Measurements from ENCODE around the gene ADRA1B. TPM values are rescaled to one million over a fixed set of nuclear protein-coding genes. Genes with fewer than 3 reads are reported as not detected.
"Not testable (repeated sequence)": the region's sequence is repeated elsewhere in the genome, so short reads cannot be mapped to it uniquely, and the experiment has no call there.

The ADRA1B gene
- total RNA-seq, 2 donors from 2014 or later, result 3.4 to 3.5 TPM

DNA sequence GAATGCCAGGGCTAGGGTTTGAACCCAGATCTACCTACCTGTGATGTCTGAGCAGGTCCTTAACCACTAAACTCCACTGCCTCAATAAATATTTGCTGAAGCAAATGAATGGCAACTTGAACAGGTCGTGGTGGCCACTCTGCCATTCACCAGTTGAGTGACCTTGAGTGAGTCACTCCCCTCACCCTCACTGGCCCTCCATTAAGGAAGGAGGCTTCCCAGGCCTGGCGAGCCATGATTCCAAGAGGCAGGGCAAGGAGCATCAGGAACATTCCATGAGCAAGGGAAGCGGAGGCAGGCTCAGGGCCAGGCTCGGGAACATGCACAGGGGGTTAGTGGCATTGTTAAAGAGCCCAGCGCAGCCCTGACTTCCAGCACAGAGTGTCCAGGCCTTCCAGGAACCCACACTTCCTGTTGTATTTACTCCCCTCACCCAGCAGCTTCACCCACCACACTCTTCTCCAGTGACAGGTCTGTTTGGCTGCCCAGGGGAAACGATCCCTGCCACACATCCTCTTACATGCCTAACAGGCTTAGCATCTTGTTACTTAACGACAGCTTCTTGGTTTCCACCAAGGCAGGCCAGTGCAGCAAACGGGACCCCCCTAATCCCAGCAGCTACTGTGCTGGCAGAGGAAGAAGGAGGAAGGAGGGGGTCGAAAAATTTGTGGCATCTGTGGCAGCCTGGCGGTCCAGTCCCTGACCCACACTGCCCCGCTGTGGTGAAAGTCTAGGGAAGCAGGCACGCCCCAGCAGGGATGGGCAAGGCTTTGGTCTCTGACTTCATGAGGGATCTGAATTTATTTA, 49.0 kb downstream of the ADRA1B start:
- H3K36me3 ChIP-seq, result no peaks in the 10 kb centered on the region

DNA sequence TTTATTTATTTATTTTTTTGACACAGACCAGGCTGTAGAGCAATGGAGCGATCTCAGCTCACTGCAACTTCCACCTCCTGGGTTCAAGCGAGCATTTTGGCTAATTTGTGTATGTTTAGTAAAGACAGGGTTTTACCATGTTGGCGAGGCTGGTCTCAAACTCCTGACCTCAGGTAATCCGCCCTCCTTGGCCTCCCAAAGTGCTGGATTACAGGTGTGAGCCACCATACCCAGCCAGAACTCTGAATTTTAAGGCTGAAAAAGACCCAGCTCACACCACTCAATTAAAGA, 49.5 kb downstream of the ADRA1B start:
- H3K27me3 ChIP-seq; H3K4me3 ChIP-seq; H3K36me3 ChIP-seq; H3K4me1 ChIP-seq; DNase-seq (ENCODE audit: low spot score); H3K27ac ChIP-seq; H3K9me3 ChIP-seq: not testable (repeated sequence)

More for the DNA sequence above, 49.0 kb downstream of the ADRA1B start:
- Histone ChIP-seq H3K27ac (no peak overlapping the region), H3K4me3 (no peak overlapping the region), H3K27me3 (no peaks in the 10 kb centered on the region), H3K4me1 (no peaks in the 10 kb centered on the region), H3K9me3 (no peaks in the 10 kb centered on the region)
- TF ChIP-seq, protein P1, sequence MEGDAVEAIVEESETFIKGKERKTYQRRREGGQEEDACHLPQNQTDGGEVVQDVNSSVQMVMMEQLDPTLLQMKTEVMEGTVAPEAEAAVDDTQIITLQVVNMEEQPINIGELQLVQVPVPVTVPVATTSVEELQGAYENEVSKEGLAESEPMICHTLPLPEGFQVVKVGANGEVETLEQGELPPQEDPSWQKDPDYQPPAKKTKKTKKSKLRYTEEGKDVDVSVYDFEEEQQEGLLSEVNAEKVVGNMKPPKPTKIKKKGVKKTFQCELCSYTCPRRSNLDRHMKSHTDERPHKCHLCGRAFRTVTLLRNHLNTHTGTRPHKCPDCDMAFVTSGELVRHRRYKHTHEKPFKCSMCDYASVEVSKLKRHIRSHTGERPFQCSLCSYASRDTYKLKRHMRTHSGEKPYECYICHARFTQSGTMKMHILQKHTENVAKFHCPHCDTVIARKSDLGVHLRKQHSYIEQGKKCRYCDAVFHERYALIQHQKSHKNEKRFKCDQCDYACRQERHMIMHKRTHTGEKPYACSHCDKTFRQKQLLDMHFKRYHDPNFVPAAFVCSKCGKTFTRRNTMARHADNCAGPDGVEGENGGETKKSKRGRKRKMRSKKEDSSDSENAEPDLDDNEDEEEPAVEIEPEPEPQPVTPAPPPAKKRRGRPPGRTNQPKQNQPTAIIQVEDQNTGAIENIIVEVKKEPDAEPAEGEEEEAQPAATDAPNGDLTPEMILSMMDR (IDR thresholded peaks at IDR 0.05), result peak; percentile 66 to 70
- DNase-seq (ENCODE audit: low spot score), result peak; percentile 64

DNA sequence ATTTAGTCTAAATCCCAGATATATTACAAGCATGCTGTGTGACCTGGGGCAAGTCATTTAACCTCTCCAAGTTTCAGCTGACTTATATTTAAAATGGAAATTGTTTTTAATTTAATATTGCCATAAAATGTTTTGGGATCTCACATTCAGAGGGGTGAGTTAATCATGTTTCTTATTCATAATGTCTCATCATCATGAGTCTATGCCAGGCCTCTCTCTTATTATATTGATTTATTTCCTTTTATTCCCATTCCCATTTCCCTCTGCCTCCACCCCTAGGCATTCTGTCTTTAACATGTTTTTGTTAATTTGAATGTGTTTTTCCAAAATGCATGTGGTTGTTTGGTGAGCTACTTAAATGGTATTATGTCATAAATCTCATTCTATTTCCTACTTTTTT, 53.7 kb downstream of the ADRA1B start:
- Histone ChIP-seq H3K4me1 (peaks cover 0 to 7% of the 10 kb centered on the region in 2 donors), H3K4me3 (no peak overlapping the region), H3K27me3 (no peaks in the 10 kb centered on the region), H3K9me3 (no peaks in the 10 kb centered on the region), H3K36me3 (no peaks in the 10 kb centered on the region), H3K27ac (no peak overlapping the region)
- TF ChIP-seq, protein P1 (IDR thresholded peaks at IDR 0.05), result no peak
- no peak for DNase-seq (ENCODE audit: low spot score)

DNA sequence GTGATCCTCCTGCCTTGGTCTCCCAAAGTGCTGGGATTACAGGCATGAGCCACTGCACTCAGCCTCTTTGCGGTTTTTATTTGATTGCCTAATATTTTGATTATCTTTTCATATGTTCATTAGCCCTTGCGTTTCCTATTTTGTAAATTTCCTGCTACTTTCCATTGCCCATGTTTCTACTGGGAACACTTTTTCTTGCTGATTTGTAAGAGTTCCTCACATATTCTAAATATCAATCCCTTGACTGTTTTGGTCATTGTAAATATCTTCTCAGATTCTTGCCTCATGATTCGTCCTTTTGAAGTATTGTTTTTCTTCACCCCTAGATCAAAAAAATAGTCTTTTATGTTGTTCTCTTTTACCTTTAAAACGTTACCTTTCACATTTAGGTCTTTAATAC, 54.8 kb downstream of the ADRA1B start:
- TF ChIP-seq, protein P1 (IDR thresholded peaks at IDR 0.05), result no peak
- peaks cover 0 to 7% of the 10 kb centered on the region in 2 donors for H3K4me1 ChIP-seq
- DNase-seq (ENCODE audit: low spot score), result no peak
- no peaks in the 10 kb centered on the region for H3K9me3 ChIP-seq
- no peaks in the 10 kb centered on the region for H3K36me3 ChIP-seq
- H3K27me3 ChIP-seq, result no peaks in the 10 kb centered on the region
- H3K4me3 ChIP-seq, result no peak overlapping the region
- H3K27ac ChIP-seq, result no peak overlapping the region

DNA sequence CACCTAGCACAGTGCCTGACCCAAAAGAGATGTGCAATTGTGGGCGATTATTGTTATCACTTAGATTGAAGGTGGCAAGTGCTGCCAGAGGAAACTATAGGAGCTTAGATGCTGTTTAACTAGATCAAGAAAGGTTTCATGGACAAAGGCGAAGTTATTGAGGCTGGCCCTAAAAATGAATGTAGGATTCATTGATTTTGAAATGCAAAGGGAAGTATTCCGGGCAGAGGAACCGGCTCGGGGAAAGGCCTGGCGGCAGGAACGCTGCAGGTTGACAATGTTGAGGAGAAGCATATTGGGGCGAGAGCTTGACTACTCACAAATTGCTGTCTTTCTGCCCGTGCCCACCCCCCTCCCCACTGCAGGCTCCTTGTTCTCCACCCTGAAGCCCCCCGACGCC, 55.2 kb downstream of the ADRA1B start:
- DNase-seq (ENCODE audit: low spot score), result no peak
- Histone ChIP-seq H3K9me3 (no peaks in the 10 kb centered on the region), H3K27me3 (no peaks in the 10 kb centered on the region), H3K4me3 (peak overlapping the region in 1 of 2 donors; percentile 49), H3K36me3 (no peaks in the 10 kb centered on the region), H3K27ac (no peak overlapping the region), H3K4me1 (peaks cover 0 to 7% of the 10 kb centered on the region in 2 donors)
- TF ChIP-seq, protein P1 (IDR thresholded peaks at IDR 0.05), result no peak

DNA sequence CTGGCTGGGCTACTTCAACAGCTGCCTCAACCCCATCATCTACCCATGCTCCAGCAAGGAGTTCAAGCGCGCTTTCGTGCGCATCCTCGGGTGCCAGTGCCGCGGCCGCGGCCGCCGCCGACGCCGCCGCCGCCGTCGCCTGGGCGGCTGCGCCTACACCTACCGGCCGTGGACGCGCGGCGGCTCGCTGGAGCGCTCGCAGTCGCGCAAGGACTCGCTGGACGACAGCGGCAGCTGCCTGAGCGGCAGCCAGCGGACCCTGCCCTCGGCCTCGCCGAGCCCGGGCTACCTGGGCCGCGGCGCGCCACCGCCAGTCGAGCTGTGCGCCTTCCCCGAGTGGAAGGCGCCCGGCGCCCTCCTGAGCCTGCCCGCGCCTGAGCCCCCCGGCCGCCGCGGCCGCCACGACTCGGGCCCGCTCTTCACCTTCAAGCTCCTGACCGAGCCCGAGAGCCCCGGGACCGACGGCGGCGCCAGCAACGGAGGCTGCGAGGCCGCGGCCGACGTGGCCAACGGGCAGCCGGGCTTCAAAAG, 55.7 kb downstream of the ADRA1B start:
- H3K27me3 ChIP-seq, result no peaks in the 10 kb centered on the region
- H3K9me3 ChIP-seq, result no peaks in the 10 kb centered on the region
- no peak overlapping the region for H3K27ac ChIP-seq
- H3K36me3 ChIP-seq, result no peaks in the 10 kb centered on the region
- TF ChIP-seq, protein P1 (IDR thresholded peaks at IDR 0.05), result no peak
- DNase-seq (ENCODE audit: low spot score), result no peak
- peak overlapping the region; percentile 30 to 49 for H3K4me3 ChIP-seq
- H3K4me1 ChIP-seq, result peaks cover 0 to 7% of the 10 kb centered on the region in 2 donors
